Lower leg skin (tissue), 3 donors: ENCODE measurements around the gene RARRES2.

Source experiments
- POLR2A ChIP-seq, 2 donors: fragments of 450-650 bp; IDR thresholded peaks; one replicate each; pipeline ENCODE4 v1.6.1; 2016 to 2017; ENCODE audit warnings: antibody characterized with exemption in 2 of 2, mild to moderate bottlenecking in 1 of 2, moderate library complexity in 1 of 2
- TF ChIP-seq, protein P1 (sequence below), 3 donors: fragments of 450-650 bp; IDR thresholded peaks; one replicate each; pipeline ENCODE4 v1.5.1; 2016; ENCODE audit warnings: antibody characterized with exemption in 3 of 3, mild to moderate bottlenecking in 3 of 3, moderate library complexity in 2 of 3

DNA sequence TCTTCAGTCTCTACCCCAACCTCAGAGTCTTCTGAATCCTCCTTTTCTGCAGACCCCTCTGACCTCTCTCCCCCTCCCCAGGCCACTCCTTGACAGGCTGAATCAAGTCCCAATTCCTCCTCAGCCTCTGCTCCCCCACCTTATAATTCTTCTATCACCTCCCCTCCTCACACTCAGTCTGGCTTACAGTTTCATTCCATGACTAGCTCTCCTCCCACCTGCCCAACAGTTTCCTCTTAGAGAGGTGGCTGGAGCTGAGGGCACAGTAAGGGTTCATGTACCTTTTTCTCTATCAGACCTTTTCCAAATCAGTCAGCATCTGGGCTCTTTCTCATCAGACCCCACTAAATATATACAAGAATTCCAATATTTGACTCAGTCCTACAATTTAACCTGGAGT lies 32.9 kb downstream of the RARRES2 start:
- no peak for TF ChIP-seq POLR2A (IDR thresholded peaks at IDR 0.05)
- TF ChIP-seq, protein P1, sequence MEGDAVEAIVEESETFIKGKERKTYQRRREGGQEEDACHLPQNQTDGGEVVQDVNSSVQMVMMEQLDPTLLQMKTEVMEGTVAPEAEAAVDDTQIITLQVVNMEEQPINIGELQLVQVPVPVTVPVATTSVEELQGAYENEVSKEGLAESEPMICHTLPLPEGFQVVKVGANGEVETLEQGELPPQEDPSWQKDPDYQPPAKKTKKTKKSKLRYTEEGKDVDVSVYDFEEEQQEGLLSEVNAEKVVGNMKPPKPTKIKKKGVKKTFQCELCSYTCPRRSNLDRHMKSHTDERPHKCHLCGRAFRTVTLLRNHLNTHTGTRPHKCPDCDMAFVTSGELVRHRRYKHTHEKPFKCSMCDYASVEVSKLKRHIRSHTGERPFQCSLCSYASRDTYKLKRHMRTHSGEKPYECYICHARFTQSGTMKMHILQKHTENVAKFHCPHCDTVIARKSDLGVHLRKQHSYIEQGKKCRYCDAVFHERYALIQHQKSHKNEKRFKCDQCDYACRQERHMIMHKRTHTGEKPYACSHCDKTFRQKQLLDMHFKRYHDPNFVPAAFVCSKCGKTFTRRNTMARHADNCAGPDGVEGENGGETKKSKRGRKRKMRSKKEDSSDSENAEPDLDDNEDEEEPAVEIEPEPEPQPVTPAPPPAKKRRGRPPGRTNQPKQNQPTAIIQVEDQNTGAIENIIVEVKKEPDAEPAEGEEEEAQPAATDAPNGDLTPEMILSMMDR (IDR thresholded peaks at IDR 0.05): no peak
